SK-N-SH treated with all-trans-retinoic acid at 6 μM for 48 hours (cell line): ENCODE results near the gene SCFD2.
A peak's percentile ranks its signal among the peaks of the same experiment; 100 is the strongest.

Source experiments
- ATAC-seq: fragments of 200-7000 bp; cut with Tn5 transposase; 3 replicates; pipeline ENCODE4 v1.9.1; 2020; ENCODE audit warnings: mild to moderate bottlenecking, moderate library complexity
- ARNTL ChIP-seq: fragments of 450-650 bp; formaldehyde crosslinking; IDR thresholded peaks from 2 replicates; pipeline ENCODE4 v1.5.0; 2020; ENCODE audit warnings: low read depth, mild to moderate bottlenecking, moderate library complexity, borderline replicate concordance
- BACH2 ChIP-seq: fragments of 250-450 bp; sonication (Bioruptor Pico); IDR thresholded peaks from 2 replicates; pipeline ENCODE4 v1.9.0; 2021; ENCODE audit warnings: mild to moderate bottlenecking, borderline replicate concordance
- CSDC2 ChIP-seq: fragments of 250-450 bp; sonication (Bioruptor Pico); IDR thresholded peaks from 2 replicates; pipeline ENCODE4 v1.5.0; 2020; ENCODE audit warnings: mild to moderate bottlenecking, moderate library complexity
- CSRNP3 ChIP-seq: fragments of 250-450 bp; sonication (Bioruptor Pico); IDR thresholded peaks from 2 replicates; pipeline ENCODE4 v1.5.1; 2021; ENCODE audit warnings: mild to moderate bottlenecking, moderate library complexity
- ISL1 ChIP-seq: fragments of 250-450 bp; sonication (Bioruptor Pico); IDR thresholded peaks from 2 replicates; pipeline ENCODE4 v2.1.2; 2022; ENCODE audit warnings: mild to moderate bottlenecking, moderate library complexity
- OSR1 ChIP-seq: fragments of 250-450 bp; sonication (Bioruptor Pico); IDR thresholded peaks from 2 replicates; pipeline ENCODE4 v1.8.0; 2022; ENCODE audit warnings: moderate library complexity, mild to moderate bottlenecking, inconsistent platforms
- PPARA ChIP-seq: fragments of 250-450 bp; sonication (Bioruptor Pico); IDR thresholded peaks from 2 replicates; pipeline ENCODE4 v1.5.0; 2020; ENCODE audit warnings: mild to moderate bottlenecking, borderline replicate concordance
- RARB ChIP-seq: fragments of 250-450 bp; sonication (Bioruptor Pico); IDR thresholded peaks from 2 replicates; pipeline ENCODE4 v1.8.0; 2021; ENCODE audit warnings: mild to moderate bottlenecking, moderate library complexity
- SNAI2 ChIP-seq: fragments of 250-450 bp; sonication (Bioruptor Pico); IDR thresholded peaks from 2 replicates; pipeline ENCODE4 v1.5.0; 2020; ENCODE audit warnings: mild to moderate bottlenecking, moderate library complexity
- TCF4 ChIP-seq: fragments of 250-450 bp; sonication (Bioruptor Pico); IDR thresholded peaks from 2 replicates; pipeline ENCODE4 v1.8.0; 2021; ENCODE audit warnings: mild to moderate bottlenecking, moderate library complexity, borderline replicate concordance
- TOX ChIP-seq: fragments of 250-450 bp; sonication (Bioruptor Pico); IDR thresholded peaks from 2 replicates; pipeline ENCODE4 v1.8.0; 2021; ENCODE audit warnings: mild to moderate bottlenecking, moderate library complexity, borderline replicate concordance
- TSHZ2 ChIP-seq: fragments of 250-450 bp; sonication (Bioruptor Pico); IDR thresholded peaks from 2 replicates; pipeline ENCODE4 v1.5.0; 2020; ENCODE audit warnings: mild to moderate bottlenecking, moderate library complexity
- ZFP3 ChIP-seq: fragments of 250-450 bp; sonication (Bioruptor Pico); IDR thresholded peaks from 2 replicates; pipeline ENCODE4 v1.5.0; 2020; ENCODE audit warnings: mild to moderate bottlenecking, moderate library complexity
- ZFP30 ChIP-seq: fragments of 450-650 bp; formaldehyde crosslinking; IDR thresholded peaks from 2 replicates; pipeline ENCODE4 v1.5.0; 2022; ENCODE audit warnings: mild to moderate bottlenecking, moderate library complexity
- ZNF565 ChIP-seq: fragments of 450-650 bp; formaldehyde crosslinking; conservative IDR thresholded peaks from 2 replicates; pipeline ENCODE4 v1.5.0; 2020; ENCODE audit warnings: low read depth, mild to moderate bottlenecking, moderate library complexity
- ZNF70 ChIP-seq: fragments of 450-650 bp; formaldehyde crosslinking; IDR thresholded peaks from 2 replicates; pipeline ENCODE4 v1.5.0; 2020; ENCODE audit warnings: mild to moderate bottlenecking, moderate library complexity
- ZNF8 ChIP-seq: fragments of 450-650 bp; formaldehyde crosslinking; IDR thresholded peaks from 2 replicates; pipeline ENCODE4 v1.5.0; 2020; ENCODE audit warnings: mild to moderate bottlenecking, moderate library complexity

SCFD2 gene

GRCh38 chr4:53022513-53023100, 343.3 kb downstream of the SCFD2 start:
- TF ChIP-seq TOX (no peak), ISL1 (CRISPR knock-in tag) (peak; percentile 43)
- no peak for ATAC-seq

DNA sequence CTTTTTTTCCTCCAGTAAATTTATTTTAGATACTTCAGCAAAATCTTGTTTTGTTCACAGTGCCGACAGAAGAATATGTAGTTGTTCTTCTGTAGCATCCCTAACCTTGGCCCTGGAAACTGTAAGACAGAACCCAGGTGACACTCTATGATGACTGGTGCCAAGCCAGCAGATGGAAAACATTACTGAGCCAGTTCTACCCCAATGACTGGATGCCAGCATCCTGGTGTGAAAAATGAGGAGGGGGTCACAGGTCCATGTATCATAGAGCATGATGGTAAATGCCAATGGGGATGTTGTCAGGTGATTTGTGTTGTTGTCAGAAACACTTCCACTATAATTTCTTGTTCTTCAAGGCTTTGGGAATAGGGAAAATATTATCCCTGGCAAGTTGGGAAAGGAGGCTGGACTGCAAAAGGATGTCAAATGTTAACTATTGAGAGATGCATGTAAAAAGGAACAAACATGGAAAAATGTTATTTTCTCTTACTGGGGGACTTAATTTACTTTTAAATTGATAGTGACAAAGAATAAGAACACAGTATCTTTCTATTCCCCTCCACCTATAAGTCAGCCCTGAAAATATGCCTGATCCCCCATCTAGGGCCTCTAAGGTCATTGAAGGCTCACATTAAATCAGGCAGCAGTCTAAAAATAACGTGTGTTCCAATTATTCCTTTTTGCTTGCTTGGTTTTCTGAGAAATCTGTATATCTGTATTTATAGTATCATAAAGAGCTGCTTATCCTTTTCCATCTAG, 343.9 kb downstream of the SCFD2 start:
- ATAC-seq = peak; percentile 34; the same call in 2 of the 3 replicates
- TF ChIP-seq ARNTL (CRISPR knock-in tag) (no peak), ZFP3 (CRISPR knock-in tag) (no peak), PPARA (CRISPR knock-in tag) (no peak), SNAI2 (CRISPR knock-in tag) (no peak), BACH2 (no peak), CSDC2 (CRISPR knock-in tag) (no peak), ZNF70 (CRISPR knock-in tag) (no peak), ZNF565 (CRISPR knock-in tag) (no peak), TSHZ2 (CRISPR knock-in tag) (no peak), ZFP30 (no peak), ZNF8 (CRISPR knock-in tag) (no peak), ISL1 (CRISPR knock-in tag) (no peak), CSRNP3 (CRISPR knock-in tag) (no peak), OSR1 (CRISPR knock-in tag) (no peak)

DNA sequence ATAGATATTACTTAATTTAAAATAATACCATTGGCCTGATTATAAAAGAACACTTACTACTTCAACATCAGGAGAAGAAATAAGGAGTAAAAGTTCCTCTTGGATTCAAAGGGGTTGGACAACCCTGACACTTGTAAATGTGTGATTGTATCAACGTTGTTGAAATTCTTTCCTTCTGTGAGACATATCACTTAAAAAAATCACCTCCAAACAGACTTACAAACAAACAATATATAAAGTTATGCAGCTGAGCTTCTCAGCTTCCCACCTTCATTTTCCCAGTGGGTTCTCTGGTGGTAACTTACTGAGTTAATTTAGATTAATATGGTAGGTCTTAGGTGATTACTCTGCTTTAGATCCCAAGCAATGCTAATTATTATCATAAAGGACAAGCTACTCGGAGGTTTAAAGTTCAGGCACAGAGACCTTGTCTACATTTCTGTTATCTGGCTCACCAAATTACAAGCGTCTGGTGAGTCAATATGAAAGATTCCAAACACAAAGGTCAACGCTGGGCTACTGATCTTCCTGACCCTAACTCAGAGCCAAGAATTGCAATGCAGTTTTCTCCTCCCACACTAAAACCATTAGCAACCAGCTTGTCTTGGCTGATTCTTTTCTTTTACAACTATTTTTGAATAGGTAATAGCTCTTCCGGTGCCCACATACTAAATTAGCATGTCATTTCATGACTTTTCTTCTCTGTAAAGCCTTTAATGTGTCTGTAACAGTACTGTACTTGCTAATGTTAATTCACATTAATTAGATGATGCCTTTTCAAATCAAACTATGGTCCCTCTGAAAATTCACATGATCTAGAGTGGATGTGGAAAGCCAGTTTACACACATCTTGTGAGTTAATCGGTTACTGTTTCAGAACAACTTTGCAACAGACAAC, 346.1 kb downstream of the SCFD2 start:
- TF ChIP-seq ISL1 (CRISPR knock-in tag) (peak; percentile 55; the same call in 1 of the 2 replicates), TCF4 (CRISPR knock-in tag) (peak; percentile 46; the same call in 1 of the 2 replicates), TSHZ2 (CRISPR knock-in tag) (peak; percentile 68; the same call in 1 of the 2 replicates), RARB (CRISPR knock-in tag) (no peak; the same call in 1 of the 2 replicates), ZNF70 (CRISPR knock-in tag) (peak; percentile 59), CSDC2 (CRISPR knock-in tag) (peak; percentile 33; the same call in 1 of the 2 replicates)
- peak; percentile 67 for ATAC-seq

DNA sequence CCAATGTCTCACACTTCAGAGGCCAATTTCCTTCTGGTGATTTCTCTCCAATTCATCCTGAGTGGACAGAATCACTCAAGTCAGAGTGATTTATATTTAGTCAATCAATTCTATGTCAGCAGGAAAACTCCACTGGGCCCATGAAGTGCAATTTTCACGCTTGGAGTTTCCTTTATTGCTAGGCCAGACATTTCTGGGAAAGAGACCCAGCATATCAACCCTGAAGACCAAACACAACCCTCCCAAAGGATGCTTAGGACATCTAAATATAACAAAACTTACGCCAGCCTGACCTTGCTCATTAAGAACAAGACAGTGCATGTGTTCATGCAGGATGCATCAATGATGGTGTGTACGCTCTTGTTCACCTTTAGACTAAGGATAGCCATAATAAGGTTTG, 347.4 kb downstream of the SCFD2 start:
- no peak for TF ChIP-seq ZFP3 (CRISPR knock-in tag)
- ATAC-seq = no peak
